ENCODE data around the gene ZBTB17.
"Not testable (repeated sequence)": the region's sequence is repeated elsewhere in the genome, so short reads cannot be mapped to it uniquely, and the experiment has no call there.

ZBTB17 gene

DNA sequence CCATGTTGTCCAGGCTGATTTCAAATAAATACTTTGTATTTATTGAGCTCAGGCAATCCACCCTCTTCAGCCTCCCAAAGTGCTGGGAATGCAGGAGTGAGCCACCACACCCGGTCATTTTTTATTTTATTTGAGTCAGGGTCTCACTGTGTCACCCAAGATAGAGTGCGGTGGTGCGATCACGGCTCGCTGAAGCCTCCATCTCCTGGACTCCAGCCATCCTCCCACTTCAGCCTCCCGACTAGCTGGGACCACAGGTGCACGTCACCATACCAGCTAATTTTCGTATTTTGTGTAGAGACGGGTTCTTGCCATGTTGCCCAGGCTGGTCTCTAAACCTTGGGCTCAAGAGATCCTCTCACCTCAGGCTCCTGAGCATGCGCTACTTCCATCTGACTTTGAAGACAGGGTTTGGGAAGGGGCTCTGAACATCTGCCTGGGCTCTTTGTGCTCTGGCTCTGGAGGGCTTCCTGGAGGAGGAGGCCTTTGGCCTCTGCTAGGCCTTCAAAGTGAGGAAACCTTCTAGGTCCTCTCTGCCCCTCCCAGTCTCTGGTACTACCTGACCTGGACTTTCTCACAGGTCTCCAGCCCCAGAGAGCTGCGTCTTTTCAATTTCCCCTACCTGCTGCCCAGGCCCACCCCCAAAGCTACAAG lies 36.2 kb upstream of the ZBTB17 start:
- no peak overlapping the region for H3K27ac ChIP-seq (ENCODE audit: low read depth, low read length)
- H3K4me3 ChIP-seq (ENCODE audit: low read depth in 1 of 2, low read length in 2 of 2): peak overlapping the region in 1 of 2 donors; percentile 50
- no peak overlapping the region for H3K9ac ChIP-seq (ENCODE audit: low read depth in 1 of 2, low read length in 2 of 2)
- no peaks in the 10 kb centered on the region for H3K36me3 ChIP-seq (ENCODE audit: control insufficient read depth in 1 of 2, insufficient read depth in 2 of 2, low read length in 2 of 2)
- peaks cover 12% of the 10 kb centered on the region in 2 donors for H3K4me1 ChIP-seq (ENCODE audit: control insufficient read depth in 1 of 2, insufficient read depth in 2 of 2, low read length in 2 of 2)
- H3K9me3 ChIP-seq (ENCODE audit: control insufficient read depth in 1 of 2, low read length in 2 of 2): no peaks in the 10 kb centered on the region
- H3K27me3 ChIP-seq (ENCODE audit: control insufficient read depth in 1 of 2, insufficient read depth in 2 of 2, low read length in 2 of 2): no peaks in the 10 kb centered on the region

DNA sequence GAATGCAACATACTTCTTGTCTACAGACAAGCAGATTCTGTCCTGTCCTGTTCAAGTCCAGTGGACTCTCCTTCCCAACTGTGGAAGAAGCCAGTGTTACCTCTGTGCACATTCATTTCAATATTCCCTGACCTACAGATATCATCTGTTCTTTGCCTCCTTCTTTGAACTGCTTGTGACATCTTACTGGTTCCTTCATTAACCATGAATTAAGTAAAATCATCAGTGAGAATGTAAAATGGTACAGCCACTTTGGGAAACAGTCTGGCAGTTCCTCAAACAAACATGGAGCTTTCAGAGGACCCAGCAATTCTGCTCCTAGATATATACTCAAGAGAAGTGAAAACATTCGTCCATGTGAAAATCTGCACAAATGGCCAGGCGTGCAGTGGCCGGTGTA lies 34.9 kb upstream of the ZBTB17 start:
- H3K4me1 ChIP-seq (ENCODE audit: control insufficient read depth in 1 of 2, insufficient read depth in 2 of 2, low read length in 2 of 2): peaks cover 12% of the 10 kb centered on the region in 2 donors
- no peaks in the 10 kb centered on the region for H3K9me3 ChIP-seq (ENCODE audit: control insufficient read depth in 1 of 2, low read length in 2 of 2)
- no peak overlapping the region for H3K4me3 ChIP-seq (ENCODE audit: low read depth in 1 of 2, low read length in 2 of 2)
- no peak overlapping the region for H3K27ac ChIP-seq (ENCODE audit: low read depth, low read length)
- no peak overlapping the region for H3K9ac ChIP-seq (ENCODE audit: low read depth in 1 of 2, low read length in 2 of 2)
- H3K36me3 ChIP-seq (ENCODE audit: control insufficient read depth in 1 of 2, insufficient read depth in 2 of 2, low read length in 2 of 2): no peaks in the 10 kb centered on the region
- H3K27me3 ChIP-seq (ENCODE audit: control insufficient read depth in 1 of 2, insufficient read depth in 2 of 2, low read length in 2 of 2): no peaks in the 10 kb centered on the region

DNA sequence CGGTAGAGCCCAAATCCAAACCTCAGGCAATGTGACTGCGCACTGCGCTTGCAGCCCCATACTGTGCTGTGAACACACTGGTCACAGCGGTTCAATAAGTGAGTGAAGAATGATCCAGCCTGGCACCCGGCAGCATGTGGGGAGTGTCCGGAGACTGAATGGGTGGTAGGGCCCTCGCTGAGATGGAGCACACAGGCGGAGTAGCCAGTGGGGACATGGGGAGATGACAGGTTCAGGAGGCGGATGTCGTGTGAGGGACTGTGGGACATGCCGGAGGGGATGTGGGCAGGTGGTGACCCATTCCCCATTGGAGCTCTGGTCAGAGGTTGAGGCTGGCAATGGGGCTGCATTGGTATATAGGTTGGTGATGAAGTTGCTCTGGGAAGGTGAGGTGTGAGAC lies 33.8 kb upstream of the ZBTB17 start:
- H3K27ac ChIP-seq (ENCODE audit: low read depth, low read length): no peak overlapping the region
- no peak overlapping the region for H3K9ac ChIP-seq (ENCODE audit: low read depth in 1 of 2, low read length in 2 of 2)
- no peak overlapping the region for H3K4me3 ChIP-seq (ENCODE audit: low read depth in 1 of 2, low read length in 2 of 2)
- H3K27me3 ChIP-seq (ENCODE audit: control insufficient read depth in 1 of 2, insufficient read depth in 2 of 2, low read length in 2 of 2): no peaks in the 10 kb centered on the region
- H3K9me3 ChIP-seq (ENCODE audit: control insufficient read depth in 1 of 2, low read length in 2 of 2): no peaks in the 10 kb centered on the region
- peaks cover 12% of the 10 kb centered on the region in 2 donors for H3K4me1 ChIP-seq (ENCODE audit: control insufficient read depth in 1 of 2, insufficient read depth in 2 of 2, low read length in 2 of 2)
- H3K36me3 ChIP-seq (ENCODE audit: control insufficient read depth in 1 of 2, insufficient read depth in 2 of 2, low read length in 2 of 2): no peaks in the 10 kb centered on the region

DNA sequence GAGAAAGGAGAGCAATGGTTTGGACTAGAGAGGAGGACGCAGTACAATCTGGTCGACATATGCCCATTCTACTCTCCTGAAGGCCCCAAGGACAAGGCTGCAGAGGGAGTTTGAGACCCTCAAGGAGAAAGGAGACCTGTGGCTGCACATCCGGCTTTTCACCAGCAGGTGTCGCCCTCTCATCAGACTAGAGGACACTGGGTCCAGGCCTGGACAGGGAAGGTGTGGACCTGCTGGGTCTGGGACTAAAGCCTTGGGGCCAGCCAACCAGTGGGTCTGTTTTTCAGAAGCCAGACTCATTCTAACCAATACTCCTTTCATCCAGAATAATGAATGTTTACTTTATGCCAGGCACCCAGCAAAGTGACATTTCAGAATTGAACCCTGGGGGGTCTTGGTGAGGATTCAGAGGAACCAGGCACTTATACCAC lies 33.1 kb upstream of the ZBTB17 start:
- Histone ChIP-seq H3K9ac (ENCODE audit: low read depth in 1 of 2, low read length in 2 of 2) (no peak overlapping the region), H3K4me3 (ENCODE audit: low read depth in 1 of 2, low read length in 2 of 2) (no peak overlapping the region), H3K36me3 (ENCODE audit: control insufficient read depth in 1 of 2, insufficient read depth in 2 of 2, low read length in 2 of 2) (no peaks in the 10 kb centered on the region), H3K27ac (ENCODE audit: low read depth, low read length) (no peak overlapping the region), H3K9me3 (ENCODE audit: control insufficient read depth in 1 of 2, low read length in 2 of 2) (no peaks in the 10 kb centered on the region), H3K4me1 (ENCODE audit: control insufficient read depth in 1 of 2, insufficient read depth in 2 of 2, low read length in 2 of 2) (peaks cover 12% of the 10 kb centered on the region in 2 donors), H3K27me3 (ENCODE audit: control insufficient read depth in 1 of 2, insufficient read depth in 2 of 2, low read length in 2 of 2) (no peaks in the 10 kb centered on the region)

DNA sequence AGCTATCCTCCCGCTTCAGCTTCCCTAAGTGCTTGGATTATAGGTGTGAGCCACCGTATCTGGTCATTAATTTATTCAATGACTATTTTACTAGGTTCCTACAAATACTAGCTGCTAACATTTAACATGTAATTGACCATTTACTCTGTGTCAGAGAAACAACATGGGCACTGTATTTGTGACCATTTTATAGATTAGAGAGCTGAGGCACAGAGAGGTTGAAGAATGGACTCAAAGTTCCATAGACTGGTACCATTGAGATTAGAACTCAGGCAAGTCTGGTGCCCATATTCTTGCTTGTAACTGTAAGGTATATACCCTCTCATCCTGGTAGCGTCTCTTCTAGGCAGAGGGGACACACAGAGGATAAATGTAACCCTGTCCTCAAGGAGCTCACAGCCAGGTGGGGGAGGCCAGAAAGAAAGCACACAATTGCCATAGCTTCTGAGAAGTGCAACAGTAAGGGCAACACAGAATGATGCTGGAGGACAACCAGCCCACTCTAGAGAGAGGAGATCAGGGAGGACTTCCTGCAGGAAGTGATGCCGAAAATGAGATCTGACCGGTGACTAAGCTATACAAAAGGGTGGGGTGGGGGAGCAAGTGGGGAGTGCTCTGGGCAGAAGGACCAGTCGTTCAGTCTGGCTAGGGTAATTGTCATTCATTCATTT lies 31.9 kb upstream of the ZBTB17 start:
- Histone ChIP-seq H3K27ac (ENCODE audit: low read depth, low read length) (no peak overlapping the region), H3K36me3 (ENCODE audit: control insufficient read depth in 1 of 2, insufficient read depth in 2 of 2, low read length in 2 of 2) (no peaks in the 10 kb centered on the region), H3K9me3 (ENCODE audit: control insufficient read depth in 1 of 2, low read length in 2 of 2) (no peaks in the 10 kb centered on the region), H3K27me3 (ENCODE audit: control insufficient read depth in 1 of 2, insufficient read depth in 2 of 2, low read length in 2 of 2) (no peaks in the 10 kb centered on the region), H3K9ac (ENCODE audit: low read depth in 1 of 2, low read length in 2 of 2) (no peak overlapping the region), H3K4me1 (ENCODE audit: control insufficient read depth in 1 of 2, insufficient read depth in 2 of 2, low read length in 2 of 2) (peaks cover 3 to 7% of the 10 kb centered on the region in 2 donors), H3K4me3 (ENCODE audit: low read depth in 1 of 2, low read length in 2 of 2) (no peak overlapping the region)

DNA sequence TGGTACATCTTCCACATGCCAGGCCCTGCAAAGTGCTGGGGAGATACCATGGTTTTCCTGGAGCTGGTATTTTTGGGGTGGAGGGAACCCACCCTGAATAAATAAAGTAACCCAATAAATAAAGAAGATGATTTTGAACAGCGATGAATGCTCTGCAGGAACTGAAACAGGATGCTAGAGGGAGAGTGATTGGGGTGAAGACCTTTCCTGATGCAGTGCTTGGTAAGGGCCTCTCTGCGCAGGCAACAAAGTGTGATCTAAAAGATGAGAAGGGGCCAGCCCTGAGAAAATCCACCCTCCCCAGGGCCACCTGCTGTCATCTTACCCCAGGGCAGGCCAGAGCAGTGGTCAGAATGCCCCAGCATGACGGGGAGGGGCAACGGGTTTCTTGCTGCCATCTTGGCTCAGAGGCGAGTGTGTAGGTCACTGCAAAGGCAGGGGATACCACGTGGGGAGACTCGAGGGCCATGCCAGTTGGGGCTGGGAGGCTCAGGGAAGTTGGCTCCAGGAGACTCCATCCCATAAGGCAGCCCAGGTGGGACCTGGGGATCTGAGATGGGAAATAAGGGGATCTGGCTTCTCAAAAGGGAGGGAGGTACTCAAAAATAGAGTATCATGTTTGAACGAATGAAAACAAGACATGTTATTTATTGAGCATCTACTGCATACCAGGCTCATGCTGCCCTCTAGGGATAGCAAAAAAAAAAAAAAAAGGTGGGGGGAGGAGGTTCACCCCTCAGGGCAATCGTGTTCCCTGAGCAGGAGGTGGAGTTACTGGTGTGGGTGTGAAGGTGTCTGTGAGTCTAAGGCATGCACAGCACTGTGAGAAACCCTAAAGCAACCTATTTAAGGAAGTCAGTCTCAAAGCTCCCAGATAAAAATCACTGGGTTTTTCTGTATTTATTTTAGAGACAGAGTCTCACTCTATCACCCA lies 30.9 kb upstream of the ZBTB17 start:
- Histone ChIP-seq H3K27ac (ENCODE audit: low read depth, low read length) (no peak overlapping the region), H3K4me1 (ENCODE audit: control insufficient read depth in 1 of 2, insufficient read depth in 2 of 2, low read length in 2 of 2) (no peaks in the 10 kb centered on the region)

DNA sequence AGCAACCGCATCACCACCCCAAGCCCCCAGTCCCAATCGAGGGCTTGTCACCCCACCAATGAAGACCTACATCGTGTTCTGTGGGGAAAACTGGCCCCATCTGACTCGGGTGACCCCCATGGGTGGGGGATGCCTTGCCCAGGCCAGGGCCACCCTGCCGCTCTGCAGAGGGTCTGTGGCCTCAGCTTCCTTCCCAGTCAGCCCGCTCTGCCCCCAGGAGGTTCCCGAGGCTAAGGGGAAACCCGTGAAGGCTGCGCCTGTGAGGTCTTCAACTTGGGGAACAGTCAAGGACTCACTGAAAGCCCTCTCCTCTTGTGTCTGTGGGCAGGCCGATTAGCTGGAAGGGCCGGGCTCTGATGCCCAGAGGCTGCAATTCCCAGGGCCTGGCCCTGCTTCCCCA lies 30.1 kb upstream of the ZBTB17 start:
- no peaks in the 10 kb centered on the region for H3K4me1 ChIP-seq (ENCODE audit: control insufficient read depth in 1 of 2, insufficient read depth in 2 of 2, low read length in 2 of 2)
- H3K27ac ChIP-seq (ENCODE audit: low read depth, low read length): no peak overlapping the region
- no peaks in the 10 kb centered on the region for H3K27me3 ChIP-seq (ENCODE audit: control insufficient read depth in 1 of 2, insufficient read depth in 2 of 2, low read length in 2 of 2)
- H3K36me3 ChIP-seq (ENCODE audit: control insufficient read depth in 1 of 2, insufficient read depth in 2 of 2, low read length in 2 of 2): no peaks in the 10 kb centered on the region
- H3K9me3 ChIP-seq (ENCODE audit: control insufficient read depth in 1 of 2, low read length in 2 of 2): no peaks in the 10 kb centered on the region
- H3K9ac ChIP-seq (ENCODE audit: low read depth in 1 of 2, low read length in 2 of 2): no peak overlapping the region
- H3K4me3 ChIP-seq (ENCODE audit: low read depth in 1 of 2, low read length in 2 of 2): no peak overlapping the region

More for the DNA sequence above, 30.9 kb upstream of the ZBTB17 start:
- no peaks in the 10 kb centered on the region for H3K27me3 ChIP-seq (ENCODE audit: control insufficient read depth in 1 of 2, insufficient read depth in 2 of 2, low read length in 2 of 2)
- no peak overlapping the region for H3K4me3 ChIP-seq (ENCODE audit: low read depth in 1 of 2, low read length in 2 of 2)
- no peaks in the 10 kb centered on the region for H3K36me3 ChIP-seq (ENCODE audit: control insufficient read depth in 1 of 2, insufficient read depth in 2 of 2, low read length in 2 of 2)
- H3K9ac ChIP-seq (ENCODE audit: low read depth in 1 of 2, low read length in 2 of 2): no peak overlapping the region
- no peaks in the 10 kb centered on the region for H3K9me3 ChIP-seq (ENCODE audit: control insufficient read depth in 1 of 2, low read length in 2 of 2)

DNA sequence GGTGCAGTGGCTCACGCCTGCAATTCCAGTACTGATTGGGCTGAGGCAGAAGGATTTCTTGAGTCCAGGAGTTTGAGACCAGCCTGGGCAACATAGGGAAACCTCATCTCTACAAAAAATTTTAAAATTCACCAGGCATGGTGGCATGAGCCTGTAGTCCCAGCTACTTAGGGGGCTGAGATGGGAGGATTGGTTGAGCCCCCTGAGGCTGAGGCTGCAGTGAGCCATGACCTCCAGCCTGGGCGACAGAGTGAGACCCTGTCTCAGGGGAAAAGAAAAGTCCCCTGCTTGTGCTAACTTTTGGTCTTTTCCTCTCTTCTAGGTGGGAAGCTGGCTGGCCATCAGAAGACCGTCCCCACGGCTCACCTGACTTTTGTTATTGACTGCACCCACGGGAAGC lies 29.7 kb upstream of the ZBTB17 start:
- Histone ChIP-seq H3K4me1 (ENCODE audit: control insufficient read depth in 1 of 2, insufficient read depth in 2 of 2, low read length in 2 of 2) (no peaks in the 10 kb centered on the region), H3K4me3 (ENCODE audit: low read depth in 1 of 2, low read length in 2 of 2) (no peak overlapping the region), H3K9ac (ENCODE audit: low read depth in 1 of 2, low read length in 2 of 2) (no peak overlapping the region)

DNA sequence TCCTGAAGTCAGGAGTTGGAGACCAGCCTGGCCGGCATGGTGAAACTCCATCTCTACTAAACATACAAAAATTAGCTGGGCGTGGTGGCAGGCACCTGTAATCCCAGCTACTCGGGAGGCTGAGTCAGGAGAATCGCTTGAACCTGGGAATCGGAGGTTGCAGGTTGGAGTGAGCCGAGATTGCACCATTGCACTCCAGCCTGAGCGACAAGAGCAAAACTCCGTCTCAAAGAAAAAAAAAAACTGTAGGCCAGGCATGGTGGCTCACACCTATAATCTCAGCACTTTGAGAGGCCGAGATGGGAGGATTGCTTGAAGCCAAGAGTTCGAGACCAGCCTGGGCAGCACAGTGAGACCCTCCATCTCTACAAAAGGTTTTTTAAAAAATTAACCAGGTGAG lies 25.4 kb upstream of the ZBTB17 start:
- H3K27ac ChIP-seq (ENCODE audit: low read depth, low read length); H3K9me3 ChIP-seq (ENCODE audit: control insufficient read depth in 1 of 2, low read length in 2 of 2); H3K9ac ChIP-seq (ENCODE audit: low read depth in 1 of 2, low read length in 2 of 2); H3K36me3 ChIP-seq (ENCODE audit: control insufficient read depth in 1 of 2, insufficient read depth in 2 of 2, low read length in 2 of 2); H3K4me1 ChIP-seq (ENCODE audit: control insufficient read depth in 1 of 2, insufficient read depth in 2 of 2, low read length in 2 of 2); H3K27me3 ChIP-seq (ENCODE audit: control insufficient read depth in 1 of 2, insufficient read depth in 2 of 2, low read length in 2 of 2); H3K4me3 ChIP-seq (ENCODE audit: low read depth in 1 of 2, low read length in 2 of 2): not testable (repeated sequence)

More for the DNA sequence above, 29.7 kb upstream of the ZBTB17 start:
- Histone ChIP-seq H3K27ac (ENCODE audit: low read depth, low read length) (no peak overlapping the region), H3K36me3 (ENCODE audit: control insufficient read depth in 1 of 2, insufficient read depth in 2 of 2, low read length in 2 of 2) (no peaks in the 10 kb centered on the region), H3K9me3 (ENCODE audit: control insufficient read depth in 1 of 2, low read length in 2 of 2) (no peaks in the 10 kb centered on the region), H3K27me3 (ENCODE audit: control insufficient read depth in 1 of 2, insufficient read depth in 2 of 2, low read length in 2 of 2) (no peaks in the 10 kb centered on the region)

DNA sequence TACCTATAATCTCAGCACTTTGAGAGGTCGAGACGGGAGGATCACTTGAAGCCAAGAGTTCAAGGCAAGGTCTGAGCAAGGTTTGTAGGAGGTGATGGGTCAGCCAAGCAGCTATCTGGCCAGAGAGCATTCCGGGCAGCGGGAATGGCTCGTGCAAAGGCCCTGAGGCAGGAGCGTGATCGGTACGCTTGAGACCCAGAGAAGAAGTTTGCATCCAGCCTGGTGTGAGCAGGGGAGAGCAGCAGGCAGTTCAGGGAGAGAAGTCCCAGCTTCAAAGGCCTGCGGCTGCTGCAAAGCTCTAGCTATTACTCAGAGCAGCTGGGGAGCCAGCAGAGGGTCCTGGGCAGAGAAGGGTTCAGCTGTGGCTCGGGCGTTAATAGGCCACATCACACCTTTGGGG lies 23.0 kb upstream of the ZBTB17 start:
- Histone ChIP-seq H3K27me3 (ENCODE audit: control insufficient read depth in 1 of 2, insufficient read depth in 2 of 2, low read length in 2 of 2) (no peaks in the 10 kb centered on the region), H3K9ac (ENCODE audit: low read depth in 1 of 2, low read length in 2 of 2) (no peak overlapping the region), H3K27ac (ENCODE audit: low read depth, low read length) (no peak overlapping the region), H3K9me3 (ENCODE audit: control insufficient read depth in 1 of 2, low read length in 2 of 2) (no peaks in the 10 kb centered on the region), H3K4me3 (ENCODE audit: low read depth in 1 of 2, low read length in 2 of 2) (no peak overlapping the region), H3K36me3 (ENCODE audit: control insufficient read depth in 1 of 2, insufficient read depth in 2 of 2, low read length in 2 of 2) (no peaks in the 10 kb centered on the region), H3K4me1 (ENCODE audit: control insufficient read depth in 1 of 2, insufficient read depth in 2 of 2, low read length in 2 of 2) (no peaks in the 10 kb centered on the region)

All from duodenal mucosa (tissue), 2 donors.